Suprapubic skin (tissue), 4 donors: Measurements from ENCODE around the gene GLIS1. TPM values are rescaled to one million over a fixed set of nuclear protein-coding genes. Genes with fewer than 3 reads are reported as not detected.

Experiments used
- DNase-seq, 2 donors: peaks; one replicate each; pipeline ENCODE4 v3.0.0-alpha.2; 2019; ENCODE audit warnings: low spot score in 2 of 2
- H3K27ac ChIP-seq: fragments of 200-600 bp; sonication (generic); one replicate; pipeline ENCODE4 v1.5.1; 2019
- H3K27me3 ChIP-seq: fragments of 200-600 bp; sonication (generic); one replicate; pipeline ENCODE4 v1.5.1; 2019
- H3K36me3 ChIP-seq: fragments of 200-600 bp; sonication (generic); one replicate; pipeline ENCODE4 v1.5.1; 2019
- H3K4me1 ChIP-seq: fragments of 200-600 bp; sonication (generic); one replicate; pipeline ENCODE4 v1.5.1; 2019
- H3K4me3 ChIP-seq: fragments of 200-600 bp; sonication (generic); one replicate; pipeline ENCODE4 v1.5.1; 2019; ENCODE audit warnings: mild to moderate bottlenecking
- H3K9me3 ChIP-seq: fragments of 200-600 bp; sonication (generic); one replicate; pipeline ENCODE4 v1.5.1; 2019
- EP300 ChIP-seq: sonication (generic); formaldehyde crosslinking; IDR thresholded peaks from one replicate; pipeline ENCODE4 v1.6.1; 2017; ENCODE audit warnings: antibody characterized with exemption
- POLR2A ChIP-seq, 2 donors: fragments of 450-650 bp; IDR thresholded peaks; one replicate each; pipeline ENCODE4 v1.6.1; 2017; ENCODE audit warnings: antibody characterized with exemption in 2 of 2, mild to moderate bottlenecking in 2 of 2, moderate library complexity in 2 of 2
- POLR2AphosphoS5 ChIP-seq, 3 donors: sonication (generic); formaldehyde crosslinking; IDR thresholded peaks; one replicate each; pipeline ENCODE4 v1.6.1; 2017; ENCODE audit warnings: antibody characterized with exemption in 3 of 3
- WGBS: methylation state at CpG from one replicate; pipeline ENCODE4 v1.1.5; 2018; 5-methylcytosine and 5-hydroxymethylcytosine counted together
- total RNA-seq, 4 donors: library from RNA; depleted of rRNA; stranded (reverse); fragments of >200 nt; gene quantifications; one replicate each; pipeline ENCODE4 v1.1.0, GENCODE V29; 2016
- TF ChIP-seq, protein P1 (sequence below), 2 donors: fragments of 200-600 bp in 1 of 2; fragments of 450-650 bp in 1 of 2; sonication (generic) in 1 of 2; IDR thresholded peaks; one replicate each; pipeline ENCODE4 v1.5.1; 2016 to 2019; ENCODE audit warnings: antibody characterized with exemption in 2 of 2, mild to moderate bottlenecking in 1 of 2, moderate library complexity in 1 of 2

Gene GLIS1
- total RNA-seq, 4 donors from 2014 or later, result 0.34 to 1.5 (median 0.59) TPM

DNA sequence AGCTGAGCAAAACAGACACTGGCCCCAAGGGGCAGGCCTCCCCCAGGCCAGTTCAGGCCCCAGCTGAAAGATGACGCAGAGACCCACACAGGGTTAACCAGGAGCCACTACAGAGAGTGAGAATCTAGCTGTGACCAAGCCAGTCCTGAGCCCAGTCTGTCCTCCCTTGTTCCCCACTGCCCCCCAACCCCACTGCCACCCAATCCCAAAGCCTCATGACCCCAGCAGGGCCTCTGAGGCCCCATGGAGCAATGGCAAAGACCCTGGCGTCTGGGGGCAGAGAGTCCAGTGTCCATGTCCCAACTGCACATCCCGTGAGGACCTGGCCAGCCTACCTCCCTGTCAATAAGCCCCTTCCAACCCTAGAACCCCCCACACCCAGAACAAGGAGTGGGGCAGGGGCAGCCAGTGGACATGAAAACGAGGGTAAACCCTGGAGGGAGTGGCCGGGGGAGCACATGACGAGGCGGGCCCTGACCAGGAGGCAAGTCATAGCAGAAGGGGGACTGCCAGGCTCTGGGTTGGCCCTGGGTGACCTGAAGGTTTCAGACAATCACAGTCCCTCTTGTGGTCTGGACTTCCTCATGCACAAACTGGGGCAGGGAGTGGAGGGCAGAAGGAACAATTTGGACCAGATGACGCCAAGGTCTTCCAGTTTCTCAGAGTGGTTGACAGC is 100.5 kb downstream of the GLIS1 start:
- peaks cover 5% of the 10 kb centered on the region for H3K27me3 ChIP-seq
- 75% methylated on average over 6 of the region's 8 CpGs for WGBS
- no peak for TF ChIP-seq POLR2AphosphoS5 (IDR thresholded peaks at IDR 0.05)
- TF ChIP-seq, protein P1, sequence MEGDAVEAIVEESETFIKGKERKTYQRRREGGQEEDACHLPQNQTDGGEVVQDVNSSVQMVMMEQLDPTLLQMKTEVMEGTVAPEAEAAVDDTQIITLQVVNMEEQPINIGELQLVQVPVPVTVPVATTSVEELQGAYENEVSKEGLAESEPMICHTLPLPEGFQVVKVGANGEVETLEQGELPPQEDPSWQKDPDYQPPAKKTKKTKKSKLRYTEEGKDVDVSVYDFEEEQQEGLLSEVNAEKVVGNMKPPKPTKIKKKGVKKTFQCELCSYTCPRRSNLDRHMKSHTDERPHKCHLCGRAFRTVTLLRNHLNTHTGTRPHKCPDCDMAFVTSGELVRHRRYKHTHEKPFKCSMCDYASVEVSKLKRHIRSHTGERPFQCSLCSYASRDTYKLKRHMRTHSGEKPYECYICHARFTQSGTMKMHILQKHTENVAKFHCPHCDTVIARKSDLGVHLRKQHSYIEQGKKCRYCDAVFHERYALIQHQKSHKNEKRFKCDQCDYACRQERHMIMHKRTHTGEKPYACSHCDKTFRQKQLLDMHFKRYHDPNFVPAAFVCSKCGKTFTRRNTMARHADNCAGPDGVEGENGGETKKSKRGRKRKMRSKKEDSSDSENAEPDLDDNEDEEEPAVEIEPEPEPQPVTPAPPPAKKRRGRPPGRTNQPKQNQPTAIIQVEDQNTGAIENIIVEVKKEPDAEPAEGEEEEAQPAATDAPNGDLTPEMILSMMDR (IDR thresholded peaks at IDR 0.05), result no peak
- TF ChIP-seq EP300, result no peak
- TF ChIP-seq POLR2A (IDR thresholded peaks at IDR 0.05), result no peak
- no peak overlapping the region for H3K4me3 ChIP-seq
- H3K27ac ChIP-seq, result no peak overlapping the region
- no peaks in the 10 kb centered on the region for H3K9me3 ChIP-seq
- H3K36me3 ChIP-seq, result no peaks in the 10 kb centered on the region
- H3K4me1 ChIP-seq, result no peaks in the 10 kb centered on the region
- peak; percentile 55 to 74 for DNase-seq

GRCh38 chr1:53637511-53638359 is 101.2 kb downstream of the GLIS1 start:
- DNase-seq, result peak; percentile 39 to 50
- H3K27me3 ChIP-seq, result peaks cover 5% of the 10 kb centered on the region
- no peaks in the 10 kb centered on the region for H3K36me3 ChIP-seq
- no peak overlapping the region for H3K4me3 ChIP-seq
- WGBS, result 78% methylated on average over 12 of the region's 14 CpGs
- H3K27ac ChIP-seq, result no peak overlapping the region
- H3K9me3 ChIP-seq, result no peaks in the 10 kb centered on the region
- no peaks in the 10 kb centered on the region for H3K4me1 ChIP-seq
- TF ChIP-seq POLR2AphosphoS5 (IDR thresholded peaks at IDR 0.05) (no peak), POLR2A (IDR thresholded peaks at IDR 0.05) (no peak), EP300 (no peak)
- TF ChIP-seq, protein P1 (IDR thresholded peaks at IDR 0.05), result no peak

DNA sequence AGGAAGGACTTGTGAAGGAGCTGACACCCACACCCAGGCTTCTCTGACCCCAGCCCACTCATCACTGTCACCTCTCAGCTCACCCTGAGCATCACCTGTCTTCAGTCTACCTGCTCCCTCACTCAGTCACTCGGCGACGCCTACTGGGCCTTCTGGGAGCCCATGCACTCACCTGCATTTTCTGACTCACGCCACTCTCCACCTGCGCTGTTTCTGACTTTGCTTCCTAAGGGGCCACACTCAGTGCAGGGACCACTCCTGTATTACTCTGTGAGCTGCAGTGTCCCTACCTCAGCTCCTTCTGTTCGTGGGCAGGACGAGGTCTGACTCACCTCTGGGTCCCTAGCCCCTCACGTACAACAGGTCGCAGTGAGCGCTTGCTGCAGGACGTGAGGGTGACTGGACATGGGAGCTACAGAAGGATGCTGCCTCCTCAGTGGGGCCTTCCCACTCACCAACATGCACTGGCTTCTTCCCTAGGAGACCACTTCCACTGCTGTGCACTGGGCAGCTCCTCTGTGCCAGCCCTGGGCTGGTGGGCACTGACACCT is 102.3 kb downstream of the GLIS1 start:
- peak; percentile 27 to 70 for DNase-seq
- 87% methylated on average over 11 of the region's 11 CpGs for WGBS

DNA sequence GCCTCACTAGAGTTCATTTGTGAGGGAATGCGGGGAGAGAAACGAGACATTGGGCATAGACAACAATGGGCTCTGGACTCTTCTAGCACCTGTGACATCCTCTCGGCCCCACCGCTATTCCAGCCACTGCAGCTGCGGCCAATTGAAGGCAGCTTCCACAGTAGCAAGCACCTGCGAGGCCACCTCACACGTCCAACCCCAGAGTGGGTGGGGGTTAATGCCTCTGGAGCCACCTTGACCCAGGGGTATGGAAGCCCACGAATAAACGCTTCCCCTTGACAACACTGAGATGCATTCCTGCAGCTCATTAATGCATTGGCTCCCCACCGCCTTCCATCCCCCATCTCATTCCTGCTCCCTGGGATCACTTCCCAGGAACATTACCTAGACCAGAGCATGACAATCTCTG is 104.4 kb downstream of the GLIS1 start:
- DNase-seq, result peak; percentile 41 to 48
- no peaks in the 10 kb centered on the region for H3K4me1 ChIP-seq
- H3K9me3 ChIP-seq, result no peaks in the 10 kb centered on the region
- TF ChIP-seq POLR2A (IDR thresholded peaks at IDR 0.05) (no peak), EP300 (no peak)
- 90% methylated on average over 10 of the region's 10 CpGs for WGBS
- no peaks in the 10 kb centered on the region for H3K36me3 ChIP-seq
- no peak overlapping the region for H3K27ac ChIP-seq
- H3K27me3 ChIP-seq, result peaks cover 5% of the 10 kb centered on the region
- no peak overlapping the region for H3K4me3 ChIP-seq

More for the DNA sequence above, 102.3 kb downstream of the GLIS1 start:
- Histone ChIP-seq H3K4me1 (no peaks in the 10 kb centered on the region), H3K9me3 (no peaks in the 10 kb centered on the region), H3K27ac (no peak overlapping the region), H3K4me3 (no peak overlapping the region), H3K36me3 (no peaks in the 10 kb centered on the region), H3K27me3 (peaks cover 5% of the 10 kb centered on the region)
- TF ChIP-seq, protein P1 (IDR thresholded peaks at IDR 0.05), result no peak
- TF ChIP-seq POLR2AphosphoS5 (IDR thresholded peaks at IDR 0.05) (no peak), POLR2A (IDR thresholded peaks at IDR 0.05) (no peak), EP300 (no peak)

GRCh38 chr1:53633073-53633704 is 105.8 kb downstream of the GLIS1 start:
- Histone ChIP-seq H3K4me3 (no peak overlapping the region), H3K27ac (no peak overlapping the region), H3K36me3 (no peaks in the 10 kb centered on the region), H3K27me3 (peaks cover 5% of the 10 kb centered on the region), H3K9me3 (no peaks in the 10 kb centered on the region), H3K4me1 (no peaks in the 10 kb centered on the region)
- TF ChIP-seq POLR2AphosphoS5 (IDR thresholded peaks at IDR 0.05) (no peak), POLR2A (IDR thresholded peaks at IDR 0.05) (no peak), EP300 (no peak)
- DNase-seq, result peak in 1 of 2 donors; percentile 20
- WGBS, result 92% methylated on average over 13 of the region's 13 CpGs
